HG02840 (cell line): ENCODE results near the gene OR10H5.
"Not testable (repeated sequence)": the region's sequence is repeated elsewhere in the genome, so short reads cannot be mapped to it uniquely, and the experiment has no call there.

Experiments used
- ATAC-seq: cut with Tn5 transposase; IDR thresholded peaks from one replicate; pipeline ENCODE4 v1.9.1; 2021; ENCODE audit warnings: mild to moderate bottlenecking, moderate library complexity, moderate number of reproducible peaks; ENCODE audit not compliant: unreplicated experiment, low FRiP score

Gene OR10H5

GRCh38 chr19:15810335-15810734, 22.9 kb downstream of the OR10H5 start:
- ATAC-seq: no peak

- no peak for ATAC-seq
These were observed 24.0 kb downstream of the OR10H5 start for GRCh38 chr19:15811476-15811875.

- no peak for ATAC-seq
These were observed 24.7 kb downstream of the OR10H5 start for GRCh38 chr19:15812060-15812722.

- ATAC-seq: no peak
These were observed 26.5 kb downstream of the OR10H5 start for GRCh38 chr19:15813916-15814315.

- no peak for ATAC-seq
These were observed 27.8 kb downstream of the OR10H5 start, which contains the start of gene OR10H1 for GRCh38 chr19:15815306-15815705. TSS of gene OR10H1 (minus strand) at chr19:15815664. CDS start at chr19:15808037, 7,627 bp downstream.

GRCh38 chr19:15820646-15821045, 33.2 kb downstream of the OR10H5 start:
- ATAC-seq: no peak

- no peak for ATAC-seq
These were observed 38.3 kb downstream of the OR10H5 start for GRCh38 chr19:15825753-15826152.

GRCh38 chr19:15828121-15828610, 40.7 kb downstream of the OR10H5 start:
- no peak for ATAC-seq

GRCh38 chr19:15828611-15829305, 41.3 kb downstream of the OR10H5 start:
- ATAC-seq: not testable (repeated sequence)

GRCh38 chr19:15829306-15829698, 41.8 kb downstream of the OR10H5 start:
- ATAC-seq: no peak

GRCh38 chr19:15829786-15830185, 42.3 kb downstream of the OR10H5 start:
- no peak for ATAC-seq

- no peak for ATAC-seq
These were observed 44.2 kb downstream of the OR10H5 start for GRCh38 chr19:15831626-15832025.

GRCh38 chr19:15834232-15834631, 46.8 kb downstream of the OR10H5 start:
- ATAC-seq: not testable (repeated sequence)

- not testable (repeated sequence) for ATAC-seq
These were observed 48.3 kb downstream of the OR10H5 start for GRCh38 chr19:15835565-15836329.

- ATAC-seq: peak; percentile 94
These were observed 49.1 kb downstream of the OR10H5 start for GRCh38 chr19:15836330-15837220.

- peak; percentile 12 for ATAC-seq
These were observed 49.8 kb downstream of the OR10H5 start for GRCh38 chr19:15837221-15837731.

- ATAC-seq: no peak
These were observed 50.9 kb downstream of the OR10H5 start for GRCh38 chr19:15838351-15838750.

GRCh38 chr19:15839888-15840287, 52.4 kb downstream of the OR10H5 start:
- not testable (repeated sequence) for ATAC-seq

GRCh38 chr19:15840833-15841232, 53.4 kb downstream of the OR10H5 start:
- ATAC-seq: no peak
